ENCODE measurements around the gene MAPK4.
"Not testable (repeated sequence)": the region's sequence is repeated elsewhere in the genome, so short reads cannot be mapped to it uniquely, and the experiment has no call there.

Gene MAPK4

GRCh38 chr18:50559752-50560680, at the start of gene MAPK4:
Gene MAPK4 (plus strand): TSS chr18:50560087. CDS start chr18:50663959, 103,872 bp downstream.
- DNase-seq (ENCODE audit: low spot score) (no peak), FAIRE-seq (no peak)

DNA sequence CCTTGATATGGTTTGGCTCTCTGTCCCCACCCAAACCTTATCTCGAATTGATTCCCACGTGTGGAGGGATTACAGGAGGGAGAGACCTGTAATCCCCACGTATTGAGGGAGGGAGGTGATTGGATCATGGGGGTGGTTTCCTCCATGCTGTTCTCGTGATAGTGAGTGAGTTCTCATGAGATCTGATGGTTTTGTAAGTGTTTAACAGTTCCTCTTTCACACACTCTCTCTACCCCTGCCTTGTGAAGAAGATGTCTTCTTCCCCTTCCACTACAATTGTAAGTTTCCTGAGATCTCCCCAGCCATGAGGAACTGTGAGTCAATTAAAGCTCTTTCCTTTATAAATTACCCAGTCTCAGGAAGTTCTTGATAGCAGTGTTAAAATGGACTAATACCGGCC, 42.6 kb upstream of the MAPK4 start:
- not testable (repeated sequence) for DNase-seq (ENCODE audit: low spot score); FAIRE-seq

GRCh38 chr18:50518787-50519546, 40.9 kb upstream of the MAPK4 start:
- DNase-seq (ENCODE audit: low spot score) (no peak), FAIRE-seq (no peak)

DNA sequence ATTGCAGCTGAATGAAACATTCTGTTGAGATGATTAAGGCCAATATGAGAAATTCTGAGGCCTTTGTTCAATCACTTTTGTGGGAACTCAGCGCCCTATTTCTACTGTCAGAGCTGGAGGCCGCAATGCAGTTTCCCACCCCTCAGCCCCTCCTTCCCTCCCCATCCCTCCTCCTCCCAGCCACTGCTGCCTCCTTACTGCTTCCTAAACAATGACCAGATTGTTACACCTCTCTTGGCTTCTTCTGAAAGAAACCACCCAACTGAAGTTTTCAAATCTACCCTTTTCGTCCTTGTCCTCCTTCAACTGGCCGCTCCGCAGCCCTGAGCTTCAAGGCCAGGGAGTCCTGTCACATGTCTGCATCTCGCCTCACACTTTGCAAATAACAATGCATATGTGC, 36.7 kb upstream of the MAPK4 start:
- DNase-seq (ENCODE audit: low spot score) (no peak), FAIRE-seq (no peak)

GRCh38 chr18:50527636-50528307, 32.1 kb upstream of the MAPK4 start:
- DNase-seq (ENCODE audit: low spot score) (no peak), FAIRE-seq (no peak)

GRCh38 chr18:50528806-50529205, 31.1 kb upstream of the MAPK4 start:
- no peak for DNase-seq (ENCODE audit: low spot score)

GRCh38 chr18:50533822-50534221, 26.1 kb upstream of the MAPK4 start:
- not testable (repeated sequence) for FAIRE-seq; DNase-seq (ENCODE audit: low spot score)

More at GRCh38 chr18:50528806-50529205, 31.1 kb upstream of the MAPK4 start:
- no peak for FAIRE-seq

- not testable (repeated sequence) for DNase-seq (ENCODE audit: low spot score); FAIRE-seq
Measured at GRCh38 chr18:50544476-50544875, 15.4 kb upstream of the MAPK4 start.

GRCh38 chr18:50545936-50546335, 14.0 kb upstream of the MAPK4 start:
- DNase-seq (ENCODE audit: low spot score): no peak
- FAIRE-seq: no peak

DNA sequence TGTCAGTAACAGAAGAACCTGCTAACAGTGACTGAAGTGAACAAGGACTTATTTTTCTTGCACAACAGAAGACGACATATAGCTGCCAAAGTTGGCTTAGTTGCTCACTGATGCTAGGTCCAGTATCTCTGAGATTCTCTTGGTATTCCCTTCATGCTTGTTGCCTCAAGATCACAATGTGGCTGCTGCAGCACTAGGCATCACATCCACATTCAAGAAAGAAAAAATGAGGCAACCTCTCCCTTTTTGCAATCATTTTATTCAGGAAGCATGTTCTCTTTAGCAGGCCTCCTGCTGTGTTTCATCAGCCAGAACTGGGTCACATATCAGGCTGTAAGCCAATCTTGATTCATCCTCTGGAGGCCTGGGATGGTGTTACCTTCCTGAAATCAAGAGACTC, 11.7 kb upstream of the MAPK4 start:
- no peak for DNase-seq (ENCODE audit: low spot score)
- no peak for FAIRE-seq

- not testable (repeated sequence) for DNase-seq (ENCODE audit: low spot score); FAIRE-seq
Measured at GRCh38 chr18:50551651-50552050, 8.2 kb upstream of the MAPK4 start.

DNA sequence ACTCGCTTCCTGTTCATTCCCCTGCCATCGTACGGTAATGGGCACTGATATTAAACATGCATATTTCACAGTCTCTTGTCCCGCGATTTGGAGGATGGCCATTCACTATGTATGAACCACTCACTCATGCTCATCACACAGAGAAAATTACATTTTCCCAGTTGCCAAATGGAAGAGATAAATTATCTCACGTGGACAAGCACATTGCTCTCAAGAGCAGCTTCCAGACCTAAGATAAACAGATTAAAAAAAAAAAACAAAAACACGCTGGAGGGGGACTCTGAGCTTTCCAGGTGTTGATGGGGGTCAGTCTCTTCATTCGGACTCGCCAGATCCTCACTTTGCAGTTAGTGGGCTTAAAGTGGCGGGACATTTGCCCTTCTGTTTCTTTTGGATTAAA, 1.7 kb upstream of the MAPK4 start:
- DNase-seq (ENCODE audit: low spot score) (no peak), FAIRE-seq (no peak)

GRCh38 chr18:50558948-50559751, 737 bp upstream of the MAPK4 start:
- no peak for FAIRE-seq
- DNase-seq (ENCODE audit: low spot score): no peak

DNA sequence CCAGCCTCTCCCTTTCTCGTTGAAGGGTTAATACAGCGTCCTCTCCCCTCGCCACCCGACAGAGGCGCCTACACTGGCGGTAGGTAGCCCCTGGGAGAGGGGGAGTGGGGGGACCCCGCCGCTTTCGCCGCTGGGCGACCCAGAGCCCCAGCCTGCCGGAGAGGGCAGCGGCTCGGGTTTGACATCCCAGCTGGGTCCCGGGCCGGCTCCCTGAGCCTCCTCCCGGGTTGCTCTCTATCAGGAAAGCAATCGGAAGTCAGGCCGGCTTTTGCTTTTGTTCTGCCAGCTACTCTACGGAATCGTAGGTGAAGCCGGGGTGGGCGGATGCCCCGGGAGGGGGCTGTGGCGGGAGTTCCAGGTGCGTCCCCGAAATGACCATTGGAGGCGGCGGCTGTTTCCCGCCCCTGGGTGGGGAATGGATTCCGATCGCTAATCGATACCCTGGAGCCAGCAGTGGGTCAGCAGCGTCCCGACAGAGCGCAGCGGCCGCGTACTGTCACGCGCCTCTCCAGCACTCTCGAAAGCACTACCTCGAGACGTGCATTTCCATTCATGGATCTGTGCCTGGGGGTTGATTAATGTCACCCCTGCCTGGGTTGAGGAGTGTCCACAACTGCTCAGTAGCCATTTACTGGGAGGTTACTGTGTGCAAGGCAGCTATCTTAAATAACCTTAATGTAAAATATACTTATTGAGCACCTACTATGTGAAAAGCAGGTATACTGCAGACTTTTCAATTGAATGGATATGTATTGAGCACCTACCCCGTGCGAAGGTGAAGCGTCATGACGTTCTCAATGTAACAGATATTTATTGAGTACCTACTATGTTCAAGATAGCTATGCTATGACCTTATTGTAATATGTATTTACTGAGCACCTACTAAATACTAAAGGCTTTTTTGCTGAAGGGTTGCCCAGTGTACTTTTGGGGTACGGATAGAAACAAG, 1.1 kb downstream of the MAPK4 start:
- no peak for DNase-seq (ENCODE audit: low spot score)
- FAIRE-seq: no peak

DNA sequence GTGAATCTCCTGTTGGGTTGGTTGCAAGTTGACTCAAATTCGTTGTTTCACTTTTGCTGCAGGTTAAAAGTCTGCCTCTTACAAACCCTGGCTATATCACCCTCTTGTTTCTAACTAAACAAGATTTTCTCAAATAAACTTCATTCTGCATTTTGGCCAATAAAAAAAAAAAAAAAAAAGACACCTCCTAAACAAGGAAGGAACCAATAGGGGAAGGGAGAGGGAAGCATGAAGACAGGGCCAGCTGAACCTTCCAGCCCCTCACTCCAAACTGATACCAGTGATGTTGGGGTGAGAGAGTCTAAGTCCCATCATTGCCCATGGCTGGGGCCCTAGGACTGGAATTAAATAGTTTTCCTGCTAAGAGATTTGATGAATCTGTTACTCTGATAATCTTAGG, 2.4 kb downstream of the MAPK4 start:
- not testable (repeated sequence) for FAIRE-seq; DNase-seq (ENCODE audit: low spot score)

DNA sequence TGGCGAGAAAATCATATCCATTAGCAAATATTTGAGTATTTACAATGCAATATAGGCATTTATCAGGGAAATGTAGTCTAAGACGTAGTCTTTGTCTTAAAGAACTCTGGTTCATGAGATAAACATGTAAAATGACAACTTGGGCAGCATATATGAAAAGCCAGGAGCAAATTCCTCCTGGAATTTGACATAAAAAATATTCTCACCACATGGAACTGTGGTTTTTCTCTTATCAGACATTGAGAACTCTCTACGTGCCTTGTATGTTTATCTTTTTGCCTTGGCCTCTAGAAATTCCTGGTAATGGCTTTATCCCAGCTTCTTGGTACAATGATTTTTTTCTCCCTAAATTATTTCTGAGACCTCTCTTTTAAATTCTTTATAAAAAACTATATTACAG, 2.8 kb downstream of the MAPK4 start:
- DNase-seq (ENCODE audit: low spot score) (no peak), FAIRE-seq (no peak)

DNA sequence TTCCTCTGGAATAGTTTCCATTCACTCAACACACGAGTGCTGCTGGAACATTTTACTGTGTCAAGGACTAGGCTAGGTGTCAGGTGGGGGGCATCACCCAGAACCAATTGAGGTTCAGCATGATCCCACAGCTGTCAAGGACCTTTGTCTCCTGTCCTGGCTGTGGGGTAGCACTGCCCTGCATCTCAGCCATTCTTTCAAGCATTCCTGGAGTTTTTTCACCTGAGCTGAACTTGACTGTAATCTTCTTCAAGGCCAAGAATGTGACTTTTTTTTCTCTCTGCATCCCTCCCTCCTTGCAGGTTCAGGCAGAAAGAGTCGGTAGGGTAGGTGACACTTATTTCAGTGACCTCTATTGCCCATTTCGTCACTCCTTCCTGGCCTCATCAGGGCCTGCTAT, 3.5 kb downstream of the MAPK4 start:
- FAIRE-seq: no peak
- no peak for DNase-seq (ENCODE audit: low spot score)

DNA sequence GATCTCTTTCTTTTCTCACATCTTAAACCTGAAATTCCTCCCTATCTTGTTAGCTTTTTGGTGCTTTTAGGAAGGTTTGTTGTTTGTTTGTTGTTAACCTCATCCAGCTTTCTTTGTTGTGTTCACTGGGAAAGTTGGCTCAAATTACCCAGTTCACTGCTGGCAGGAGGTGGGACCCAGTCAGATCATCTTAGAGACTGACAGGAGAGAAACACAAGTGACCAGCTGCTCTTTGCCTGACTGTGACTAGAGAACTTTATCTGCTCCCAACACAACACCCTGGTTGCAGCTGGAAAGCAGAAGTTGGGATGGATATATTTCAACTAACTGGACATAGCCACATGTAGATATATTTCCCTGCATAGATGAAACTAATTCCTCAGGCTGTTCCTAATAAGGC, 10.0 kb downstream of the MAPK4 start:
- DNase-seq (ENCODE audit: low spot score) (no peak), FAIRE-seq (no peak)

GRCh38 chr18:50571606-50572005, 11.7 kb downstream of the MAPK4 start:
- no peak for FAIRE-seq

GRCh38 chr18:50573196-50573595, 13.3 kb downstream of the MAPK4 start:
- not testable (repeated sequence) for FAIRE-seq; DNase-seq (ENCODE audit: low spot score)

More at GRCh38 chr18:50571606-50572005, 11.7 kb downstream of the MAPK4 start:
- DNase-seq (ENCODE audit: low spot score): no peak
